ENCODE measurements around the gene LY9.

- TF ChIP-seq NFATC3 (CRISPR knock-in tag; IDR thresholded peaks at IDR 0.05) (no peak), CTCF (CRISPR knock-in tag; IDR thresholded peaks at IDR 0.05) (no peak), SOX5 (CRISPR knock-in tag; IDR thresholded peaks at IDR 0.05; ENCODE audit: borderline replicate concordance) (no peak), ZHX1 (CRISPR knock-in tag; IDR thresholded peaks at IDR 0.05; ENCODE audit: low read depth) (no peak), FOXP1 (IDR thresholded peaks at IDR 0.05) (no peak), FOXP1 (CRISPR knock-in tag; IDR thresholded peaks at IDR 0.05) (no peak), TBL1XR1 (IDR thresholded peaks at IDR 0.05; ENCODE audit: borderline replicate concordance, low read length, partially characterized antibody) (no peak), HDAC1 (CRISPR knock-in tag; IDR thresholded peaks at IDR 0.05) (no peak), BCL3 (CRISPR knock-in tag; IDR thresholded peaks at IDR 0.05) (no peak), ZNF619 (CRISPR knock-in tag; IDR thresholded peaks at IDR 0.05) (no peak), MXD1 (CRISPR knock-in tag; IDR thresholded peaks at IDR 0.05) (no peak), ZNF629 (CRISPR knock-in tag; conservative IDR thresholded peaks at IDR 0.05) (no peak), RNF2 (conservative IDR thresholded peaks at IDR 0.05; ENCODE audit: low read depth) (no peak), RERE (CRISPR knock-in tag; IDR thresholded peaks at IDR 0.05; ENCODE audit: low read depth) (no peak), GFI1 (CRISPR knock-in tag; IDR thresholded peaks at IDR 0.05; ENCODE audit: borderline replicate concordance) (no peak)
Measured at GRCh38 chr1:160853754-160854153, 57.8 kb downstream of the LY9 start.

Measured in HepG2 (cell line).